Activated CD8-positive, alpha-beta memory T cell treated with anti-CD3 and anti-CD28 coated beads, Interleukin-2, amount 10 ng/mL, durations not matched to agents 7 days and 5 days (primary cell): Measurements from ENCODE around the gene ST3GAL5. TPM values are rescaled to one million over a fixed set of nuclear protein-coding genes. Genes with fewer than 3 reads are reported as not detected.

Source experiments
- ATAC-seq: fragments of 150-1000 bp; cut with Tn5 transposase; one replicate; pipeline ENCODE4 v1.10.0; 2021; ENCODE audit warnings: moderate library complexity
- CTCF ChIA-PET: fragments of 350-600 bp; sonication (Branson Sonifier 250); formaldehyde crosslinking; loops from one replicate; lab custom pipeline; 2021; ENCODE audit warnings: antibody characterized with exemption; lab: Charles Lee
- DNase-seq: peaks from one replicate; pipeline ENCODE4 v3.0.0-alpha.2; 2020
- H3K27ac Mint-ChIP-seq: one replicate; pipeline ENCODE4 v1.8.0; 2021; ENCODE audit warnings: mild to moderate bottlenecking, mixed read lengths
- H3K27me3 Mint-ChIP-seq: one replicate; pipeline ENCODE4 v1.8.0; 2021; ENCODE audit warnings: mixed read lengths
- H3K36me3 Mint-ChIP-seq: one replicate; pipeline ENCODE4 v1.8.0; 2021; ENCODE audit warnings: mild to moderate bottlenecking, mixed read lengths
- H3K4me1 Mint-ChIP-seq: one replicate; pipeline ENCODE4 v1.8.0; 2021; ENCODE audit warnings: mixed read lengths
- H3K4me3 Mint-ChIP-seq: one replicate; pipeline ENCODE4 v1.8.0; 2021; ENCODE audit warnings: mild to moderate bottlenecking, moderate library complexity, mixed read lengths
- H3K9me3 Mint-ChIP-seq: one replicate; pipeline ENCODE4 v1.8.0; 2022; ENCODE audit warnings: low read depth, mixed read lengths
- total RNA-seq, 2 experiments: library from RNA; stranded (reverse); gene quantifications; one replicate each; pipeline ENCODE4 v1.2.3, GENCODE V29; 2021

ST3GAL5 gene
- total RNA-seq, 2 experiments from 2014 or later, result 73.9 to 74.0 TPM

- ATAC-seq (no peak), DNase-seq (no peak)
- peaks cover 82% of the 10 kb centered on the region for H3K4me1 Mint-ChIP-seq
- CTCF ChIA-PET, result interaction anchor here (1.0 to 10.3 kb wide), 11 partner anchors 10 to 254 kb away, joined by 3 to 99 read pairs (median 5); partner anchors contain the start of genes POLR1A, PTCD3 and ST3GAL5
- no peaks in the 10 kb centered on the region for H3K9me3 Mint-ChIP-seq
- H3K27me3 Mint-ChIP-seq, result no peaks in the 10 kb centered on the region
- H3K36me3 Mint-ChIP-seq, result peaks cover 78% of the 10 kb centered on the region
- peak overlapping the region; percentile 99 for H3K27ac Mint-ChIP-seq
- H3K4me3 Mint-ChIP-seq, result peak overlapping the region; percentile 82
Measured at GRCh38 chr2:85851253-85852151, 37.3 kb downstream of the ST3GAL5 start.

GRCh38 chr2:85850451-85850850 lies 38.3 kb downstream of the ST3GAL5 start:
- Mint-ChIP-seq H3K36me3 (peaks cover 77% of the 10 kb centered on the region), H3K4me1 (peaks cover 76% of the 10 kb centered on the region), H3K4me3 (peak overlapping the region; percentile 7), H3K27me3 (no peaks in the 10 kb centered on the region), H3K27ac (peak overlapping the region; percentile 59), H3K9me3 (no peaks in the 10 kb centered on the region)
- ATAC-seq, result no peak
- CTCF ChIA-PET, result interaction anchor here (1.6 to 10.3 kb wide), 4 partner anchors 9 to 229 kb away, joined by 5 to 99 read pairs (median 60); partner anchors contain the start of gene ST3GAL5
- DNase-seq, result no peak

- H3K27ac Mint-ChIP-seq, result peak overlapping the region; percentile 10
- H3K4me1 Mint-ChIP-seq, result peaks cover 45% of the 10 kb centered on the region
- CTCF ChIA-PET, result interaction anchor here (0.7 to 10.3 kb wide), 3 partner anchors 17 to 40 kb away, joined by 3 to 99 read pairs (median 78); partner anchors contain the start of gene ST3GAL5
- no peaks in the 10 kb centered on the region for H3K9me3 Mint-ChIP-seq
- DNase-seq, result no peak
- no peak for ATAC-seq
- H3K36me3 Mint-ChIP-seq, result peaks cover 79% of the 10 kb centered on the region
- H3K27me3 Mint-ChIP-seq, result no peaks in the 10 kb centered on the region
- H3K4me3 Mint-ChIP-seq, result no peak overlapping the region
Measured at GRCh38 chr2:85847051-85847588, 41.7 kb downstream of the ST3GAL5 start.

GRCh38 chr2:85846411-85846810 lies 42.4 kb downstream of the ST3GAL5 start:
- H3K27ac Mint-ChIP-seq, result no peak overlapping the region
- H3K9me3 Mint-ChIP-seq, result no peaks in the 10 kb centered on the region
- CTCF ChIA-PET, result interaction anchor here (0.7 to 9.4 kb wide), 2 partner anchors 19 to 41 kb away, joined by 3 to 78 read pairs; partner anchors contain the start of gene ST3GAL5
- H3K4me3 Mint-ChIP-seq, result no peak overlapping the region
- DNase-seq, result no peak
- H3K36me3 Mint-ChIP-seq, result peaks cover 79% of the 10 kb centered on the region
- peaks cover 44% of the 10 kb centered on the region for H3K4me1 Mint-ChIP-seq
- H3K27me3 Mint-ChIP-seq, result no peaks in the 10 kb centered on the region
- ATAC-seq, result no peak

GRCh38 chr2:85844486-85844885 lies 44.3 kb downstream of the ST3GAL5 start:
- ATAC-seq (no peak), DNase-seq (no peak)
- Mint-ChIP-seq H3K4me3 (no peak overlapping the region), H3K27ac (no peak overlapping the region), H3K27me3 (no peaks in the 10 kb centered on the region), H3K9me3 (no peaks in the 10 kb centered on the region), H3K4me1 (peaks cover 42% of the 10 kb centered on the region), H3K36me3 (peaks cover 75% of the 10 kb centered on the region)
- CTCF ChIA-PET, result interaction anchor here (1.0 to 1.8 kb wide), 5 partner anchors 14 to 233 kb away, joined by 3 to 6 read pairs (median 4); no protein-coding TSS in a partner anchor

GRCh38 chr2:85843543-85843942 lies 45.2 kb downstream of the ST3GAL5 start:
- Mint-ChIP-seq H3K27ac (no peak overlapping the region), H3K27me3 (no peaks in the 10 kb centered on the region), H3K9me3 (no peaks in the 10 kb centered on the region), H3K36me3 (peaks cover 80% of the 10 kb centered on the region), H3K4me1 (peaks cover 44% of the 10 kb centered on the region), H3K4me3 (no peak overlapping the region)
- ATAC-seq (no peak), DNase-seq (no peak)
- CTCF ChIA-PET, result interaction anchor here (0.9 to 3.0 kb wide), 4 partner anchors 10 to 237 kb away, joined by 3 to 12 read pairs (median 5); no protein-coding TSS in a partner anchor

GRCh38 chr2:85840091-85840490 lies 48.7 kb downstream of the ST3GAL5 start:
- Mint-ChIP-seq H3K27ac (peak overlapping the region; percentile 87), H3K36me3 (peaks cover 70% of the 10 kb centered on the region), H3K4me1 (peaks cover 32% of the 10 kb centered on the region), H3K4me3 (peak overlapping the region; percentile 10), H3K27me3 (no peaks in the 10 kb centered on the region), H3K9me3 (peaks cover 3% of the 10 kb centered on the region)
- DNase-seq, result peak; percentile 79
- peak; percentile 88 for ATAC-seq
- CTCF ChIA-PET, result interaction anchor here (0.8 to 3.4 kb wide), 9 partner anchors 9 to 241 kb away, joined by 3 to 26 read pairs (median 7); partner anchors contain the start of gene ST3GAL5

GRCh38 chr2:85839461-85839860 lies 49.3 kb downstream of the ST3GAL5 start:
- Mint-ChIP-seq H3K27me3 (no peaks in the 10 kb centered on the region), H3K4me1 (peaks cover 32% of the 10 kb centered on the region), H3K9me3 (peaks cover 6% of the 10 kb centered on the region), H3K36me3 (peaks cover 69% of the 10 kb centered on the region), H3K27ac (peak overlapping the region; percentile 87), H3K4me3 (no peak overlapping the region)
- no peak for ATAC-seq
- CTCF ChIA-PET, result interaction anchor here (0.8 to 3.4 kb wide), 8 partner anchors 8 to 241 kb away, joined by 3 to 26 read pairs (median 6); partner anchors contain the start of gene ST3GAL5
- DNase-seq, result no peak

GRCh38 chr2:85838641-85839040 lies 50.1 kb downstream of the ST3GAL5 start:
- no peak for ATAC-seq
- DNase-seq, result no peak

GRCh38 chr2:85838181-85838580 lies 50.6 kb downstream of the ST3GAL5 start:
- H3K4me1 Mint-ChIP-seq, result peaks cover 35% of the 10 kb centered on the region
- peaks cover 3% of the 10 kb centered on the region for H3K27me3 Mint-ChIP-seq
- peaks cover 8% of the 10 kb centered on the region for H3K9me3 Mint-ChIP-seq
- CTCF ChIA-PET, result interaction anchor here (1.1 to 3.4 kb wide), 8 partner anchors 9 to 242 kb away, joined by 3 to 26 read pairs (median 7); partner anchors contain the start of gene ST3GAL5
- ATAC-seq (no peak), DNase-seq (no peak)
- H3K36me3 Mint-ChIP-seq, result peaks cover 67% of the 10 kb centered on the region
- H3K27ac Mint-ChIP-seq, result no peak overlapping the region
- H3K4me3 Mint-ChIP-seq, result no peak overlapping the region

More at GRCh38 chr2:85838641-85839040, 50.1 kb downstream of the ST3GAL5 start:
- no peak overlapping the region for H3K4me3 Mint-ChIP-seq
- H3K9me3 Mint-ChIP-seq, result peaks cover 8% of the 10 kb centered on the region
- peaks cover 67% of the 10 kb centered on the region for H3K36me3 Mint-ChIP-seq
- peaks cover 32% of the 10 kb centered on the region for H3K4me1 Mint-ChIP-seq
- H3K27ac Mint-ChIP-seq, result peak overlapping the region; percentile 20
- CTCF ChIA-PET, result interaction anchor here (1.2 to 3.4 kb wide), 8 partner anchors 9 to 242 kb away, joined by 4 to 26 read pairs (median 8); partner anchors contain the start of gene ST3GAL5
- H3K27me3 Mint-ChIP-seq, result no peaks in the 10 kb centered on the region

- H3K36me3 Mint-ChIP-seq, result peaks cover 44% of the 10 kb centered on the region
- DNase-seq, result no peak
- H3K27me3 Mint-ChIP-seq, result peaks cover 3% of the 10 kb centered on the region
- H3K4me3 Mint-ChIP-seq, result no peak overlapping the region
- CTCF ChIA-PET, result interaction anchor here (1.2 to 10.9 kb wide), 2 partner anchors 8 to 54 kb away, joined by 3 to 187 read pairs; partner anchors contain the start of gene ST3GAL5
- ATAC-seq, result no peak
- peaks cover 37% of the 10 kb centered on the region for H3K4me1 Mint-ChIP-seq
- no peak overlapping the region for H3K27ac Mint-ChIP-seq
- peaks cover 8% of the 10 kb centered on the region for H3K9me3 Mint-ChIP-seq
Measured at GRCh38 chr2:85834466-85834865, 54.3 kb downstream of the ST3GAL5 start.

GRCh38 chr2:85831735-85832134 lies 57.1 kb downstream of the ST3GAL5 start:
- peaks cover 8% of the 10 kb centered on the region for H3K9me3 Mint-ChIP-seq
- CTCF ChIA-PET, result interaction anchor here (0.8 to 12.2 kb wide), 11 partner anchors 8 to 269 kb away, joined by 3 to 391 read pairs (median 8); partner anchors contain the start of gene ST3GAL5
- H3K4me3 Mint-ChIP-seq, result no peak overlapping the region
- peaks cover 40% of the 10 kb centered on the region for H3K4me1 Mint-ChIP-seq
- no peak for ATAC-seq
- peaks cover 6% of the 10 kb centered on the region for H3K27me3 Mint-ChIP-seq
- no peak for DNase-seq
- no peak overlapping the region for H3K27ac Mint-ChIP-seq
- H3K36me3 Mint-ChIP-seq, result peaks cover 31% of the 10 kb centered on the region
